ENCODE data around the gene KRT1.

Gene KRT1

GRCh38 chr12:52685406-52685890, 5.2 kb upstream of the KRT1 start:
- Histone ChIP-seq H3K4me1 (ENCODE audit: control insufficient read depth in 5 of 5, insufficient read depth in 5 of 5, low read length in 5 of 5) (peaks cover 0 to under 1% (median 0%) of the 10 kb centered on the region in 5 donors), H3K9ac (ENCODE audit: low read length in 5 of 5) (no peak overlapping the region), H3K4me3 (ENCODE audit: low read depth in 1 of 5, low read length in 5 of 5) (no peak overlapping the region), H3K27ac (ENCODE audit: low read depth, low read length) (no peak overlapping the region), H3K9me3 (ENCODE audit: control insufficient read depth in 5 of 5, low read length in 5 of 5) (no peaks in the 10 kb centered on the region), H3K27me3 (ENCODE audit: control insufficient read depth in 5 of 5, insufficient read depth in 4 of 5, low read length in 5 of 5) (peaks cover 8 to 43% (median 23%) of the 10 kb centered on the region in 5 donors), H3K36me3 (ENCODE audit: control insufficient read depth in 5 of 5, insufficient read depth in 5 of 5, low read length in 5 of 5) (no peaks in the 10 kb centered on the region)

- no peaks in the 10 kb centered on the region for H3K36me3 ChIP-seq (ENCODE audit: control insufficient read depth in 5 of 5, insufficient read depth in 5 of 5, low read length in 5 of 5)
- H3K9me3 ChIP-seq (ENCODE audit: control insufficient read depth in 5 of 5, low read length in 5 of 5), result no peaks in the 10 kb centered on the region
- H3K27ac ChIP-seq (ENCODE audit: low read depth, low read length), result no peak overlapping the region
- H3K4me3 ChIP-seq (ENCODE audit: low read depth in 1 of 5, low read length in 5 of 5), result no peak overlapping the region
- H3K27me3 ChIP-seq (ENCODE audit: control insufficient read depth in 5 of 5, insufficient read depth in 4 of 5, low read length in 5 of 5), result peaks cover 3 to 37% (median 20%) of the 10 kb centered on the region in 5 donors
- no peak overlapping the region for H3K9ac ChIP-seq (ENCODE audit: low read length in 5 of 5)
- no peaks in the 10 kb centered on the region for H3K4me1 ChIP-seq (ENCODE audit: control insufficient read depth in 5 of 5, insufficient read depth in 5 of 5, low read length in 5 of 5)
Measured at GRCh38 chr12:52684431-52684830, 4.2 kb upstream of the KRT1 start.

- H3K4me3 ChIP-seq (ENCODE audit: low read depth in 1 of 5, low read length in 5 of 5), result no peak overlapping the region
- H3K9me3 ChIP-seq (ENCODE audit: control insufficient read depth in 5 of 5, low read length in 5 of 5), result no peaks in the 10 kb centered on the region
- H3K9ac ChIP-seq (ENCODE audit: low read length in 5 of 5), result no peak overlapping the region
- peaks cover 3 to 35% (median 19%) of the 10 kb centered on the region in 5 donors for H3K27me3 ChIP-seq (ENCODE audit: control insufficient read depth in 5 of 5, insufficient read depth in 4 of 5, low read length in 5 of 5)
- no peak overlapping the region for H3K27ac ChIP-seq (ENCODE audit: low read depth, low read length)
- no peaks in the 10 kb centered on the region for H3K4me1 ChIP-seq (ENCODE audit: control insufficient read depth in 5 of 5, insufficient read depth in 5 of 5, low read length in 5 of 5)
- no peaks in the 10 kb centered on the region for H3K36me3 ChIP-seq (ENCODE audit: control insufficient read depth in 5 of 5, insufficient read depth in 5 of 5, low read length in 5 of 5)
Measured at GRCh38 chr12:52683575-52684300, 3.5 kb upstream of the KRT1 start.

DNA sequence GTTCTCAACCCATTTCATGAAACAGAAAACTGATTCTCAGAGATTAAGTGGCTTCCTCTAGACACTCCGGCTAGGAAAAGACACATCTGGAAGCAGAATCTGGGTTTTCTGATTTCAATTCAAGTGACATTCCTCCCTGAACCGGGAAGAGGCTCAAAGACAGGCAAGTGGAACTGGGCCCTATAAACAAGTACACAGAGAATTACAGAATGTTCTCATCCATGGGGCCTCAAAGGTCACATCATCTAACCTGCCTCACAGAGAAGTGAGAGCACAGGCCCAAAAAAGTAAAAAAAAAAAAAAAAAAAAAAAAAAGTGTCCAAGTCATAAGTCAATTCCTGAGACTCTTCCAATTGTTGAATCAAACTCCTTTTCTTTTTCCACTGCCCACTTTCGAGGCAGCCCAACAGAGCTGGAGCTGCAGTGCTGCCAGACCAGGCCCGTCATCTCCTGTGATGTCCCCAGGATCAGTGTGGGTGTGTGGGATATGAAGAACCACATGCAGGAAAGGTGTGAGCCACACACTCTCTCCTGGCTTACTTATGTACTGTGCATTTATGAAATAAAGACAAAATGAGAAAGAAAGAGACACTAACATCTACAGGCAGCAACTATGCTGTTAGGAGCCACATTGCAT, 2.8 kb upstream of the KRT1 start:
- Histone ChIP-seq H3K4me1 (ENCODE audit: control insufficient read depth in 5 of 5, insufficient read depth in 5 of 5, low read length in 5 of 5) (no peaks in the 10 kb centered on the region), H3K36me3 (ENCODE audit: control insufficient read depth in 5 of 5, insufficient read depth in 5 of 5, low read length in 5 of 5) (no peaks in the 10 kb centered on the region), H3K9me3 (ENCODE audit: control insufficient read depth in 5 of 5, low read length in 5 of 5) (no peaks in the 10 kb centered on the region), H3K9ac (ENCODE audit: low read length in 5 of 5) (no peak overlapping the region), H3K27ac (ENCODE audit: low read depth, low read length) (no peak overlapping the region), H3K4me3 (ENCODE audit: low read depth in 1 of 5, low read length in 5 of 5) (no peak overlapping the region), H3K27me3 (ENCODE audit: control insufficient read depth in 5 of 5, insufficient read depth in 4 of 5, low read length in 5 of 5) (peaks cover 3 to 29% (median 16%) of the 10 kb centered on the region in 5 donors)

GRCh38 chr12:52682381-52682660, 2.1 kb upstream of the KRT1 start:
- Histone ChIP-seq H3K4me3 (ENCODE audit: low read depth in 1 of 5, low read length in 5 of 5) (no peak overlapping the region), H3K27me3 (ENCODE audit: control insufficient read depth in 5 of 5, insufficient read depth in 4 of 5, low read length in 5 of 5) (peaks cover 0 to 23% (median 10%) of the 10 kb centered on the region in 5 donors), H3K36me3 (ENCODE audit: control insufficient read depth in 5 of 5, insufficient read depth in 5 of 5, low read length in 5 of 5) (no peaks in the 10 kb centered on the region), H3K4me1 (ENCODE audit: control insufficient read depth in 5 of 5, insufficient read depth in 5 of 5, low read length in 5 of 5) (no peaks in the 10 kb centered on the region), H3K9ac (ENCODE audit: low read length in 5 of 5) (no peak overlapping the region), H3K27ac (ENCODE audit: low read depth, low read length) (no peak overlapping the region), H3K9me3 (ENCODE audit: control insufficient read depth in 5 of 5, low read length in 5 of 5) (no peaks in the 10 kb centered on the region)

GRCh38 chr12:52681526-52682380, 1.5 kb upstream of the KRT1 start:
- Histone ChIP-seq H3K9me3 (ENCODE audit: control insufficient read depth in 5 of 5, low read length in 5 of 5) (no peaks in the 10 kb centered on the region), H3K36me3 (ENCODE audit: control insufficient read depth in 5 of 5, insufficient read depth in 5 of 5, low read length in 5 of 5) (no peaks in the 10 kb centered on the region), H3K9ac (ENCODE audit: low read length in 5 of 5) (no peak overlapping the region), H3K4me3 (ENCODE audit: low read depth in 1 of 5, low read length in 5 of 5) (no peak overlapping the region), H3K4me1 (ENCODE audit: control insufficient read depth in 5 of 5, insufficient read depth in 5 of 5, low read length in 5 of 5) (no peaks in the 10 kb centered on the region), H3K27ac (ENCODE audit: low read depth, low read length) (no peak overlapping the region), H3K27me3 (ENCODE audit: control insufficient read depth in 5 of 5, insufficient read depth in 4 of 5, low read length in 5 of 5) (peaks cover 0 to 21% (median 10%) of the 10 kb centered on the region in 5 donors)

DNA sequence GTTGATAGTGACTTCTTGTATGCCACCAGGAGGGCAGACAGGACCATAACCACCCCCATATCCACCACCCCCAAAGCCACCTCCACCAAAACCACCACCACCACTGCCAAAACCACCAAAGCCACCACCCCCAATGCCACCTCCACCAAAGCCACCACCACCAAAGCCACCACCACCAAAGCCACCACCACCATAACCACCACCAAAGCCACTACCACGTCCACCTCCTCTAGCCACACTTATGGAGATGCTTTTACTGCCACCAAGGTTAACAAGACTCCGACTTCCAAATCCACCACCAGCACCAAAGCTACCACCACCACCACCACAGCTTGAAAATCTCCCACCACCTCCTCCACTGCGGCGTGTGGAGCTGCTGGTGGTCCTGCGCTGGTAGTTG, 332 bp downstream of the KRT1 start:
- no peak overlapping the region for H3K4me3 ChIP-seq (ENCODE audit: low read depth in 1 of 5, low read length in 5 of 5)
- no peak overlapping the region for H3K27ac ChIP-seq (ENCODE audit: low read depth, low read length)
- no peak overlapping the region for H3K9ac ChIP-seq (ENCODE audit: low read length in 5 of 5)
- no peaks in the 10 kb centered on the region for H3K4me1 ChIP-seq (ENCODE audit: control insufficient read depth in 5 of 5, insufficient read depth in 5 of 5, low read length in 5 of 5)
- no peaks in the 10 kb centered on the region for H3K36me3 ChIP-seq (ENCODE audit: control insufficient read depth in 5 of 5, insufficient read depth in 5 of 5, low read length in 5 of 5)
- H3K9me3 ChIP-seq (ENCODE audit: control insufficient read depth in 5 of 5, low read length in 5 of 5), result no peaks in the 10 kb centered on the region
- H3K27me3 ChIP-seq (ENCODE audit: control insufficient read depth in 5 of 5, insufficient read depth in 4 of 5, low read length in 5 of 5), result peaks cover 0 to 13% (median 7%) of the 10 kb centered on the region in 5 donors

DNA sequence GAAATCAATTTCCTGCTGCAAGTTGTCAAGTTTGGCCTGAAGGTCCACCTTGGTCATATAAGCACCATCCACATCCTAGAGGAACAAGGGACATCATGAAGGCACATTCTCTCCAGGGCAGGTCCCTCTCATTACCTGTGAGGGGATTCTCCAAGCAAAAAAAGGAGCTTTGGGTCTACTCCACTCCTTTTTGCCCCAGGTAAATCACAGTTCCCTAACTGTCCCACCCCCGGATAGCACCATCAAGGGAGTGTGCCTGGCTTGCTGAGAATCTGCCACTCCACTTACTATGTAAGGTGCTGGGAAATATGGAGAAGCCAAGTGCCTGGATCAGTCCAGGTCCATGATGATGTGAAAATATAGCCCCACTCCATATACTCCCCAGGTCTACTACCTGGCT, 2.5 kb downstream of the KRT1 start:
- H3K4me1 ChIP-seq (ENCODE audit: control insufficient read depth in 5 of 5, insufficient read depth in 5 of 5, low read length in 5 of 5), result no peaks in the 10 kb centered on the region

DNA sequence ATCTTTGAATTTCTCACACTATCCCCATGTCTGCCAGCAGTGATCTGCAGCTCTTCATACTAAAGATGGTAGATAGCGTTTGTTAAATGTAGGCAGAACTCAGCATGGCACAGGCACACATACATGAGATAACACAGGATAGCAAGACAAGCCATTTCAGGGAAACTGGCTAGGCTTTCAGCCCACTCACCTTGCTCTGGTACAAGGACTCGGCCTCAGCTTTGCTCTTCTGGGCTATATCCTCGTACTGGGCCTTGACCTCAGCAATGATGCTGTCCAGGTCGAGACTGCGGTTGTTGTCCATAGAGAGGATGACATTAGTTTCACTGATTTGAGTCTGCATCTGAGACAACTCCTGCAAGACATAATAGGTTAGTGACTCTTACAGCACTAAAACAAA, 3.1 kb downstream of the KRT1 start:
- no peak overlapping the region for H3K4me3 ChIP-seq (ENCODE audit: low read depth in 1 of 5, low read length in 5 of 5)
- no peak overlapping the region for H3K9ac ChIP-seq (ENCODE audit: low read length in 5 of 5)
- H3K9me3 ChIP-seq (ENCODE audit: control insufficient read depth in 5 of 5, low read length in 5 of 5), result no peaks in the 10 kb centered on the region
- peaks cover 0 to 7% (median 3%) of the 10 kb centered on the region in 5 donors for H3K27me3 ChIP-seq (ENCODE audit: control insufficient read depth in 5 of 5, insufficient read depth in 4 of 5, low read length in 5 of 5)
- H3K36me3 ChIP-seq (ENCODE audit: control insufficient read depth in 5 of 5, insufficient read depth in 5 of 5, low read length in 5 of 5), result no peaks in the 10 kb centered on the region
- H3K27ac ChIP-seq (ENCODE audit: low read depth, low read length), result no peak overlapping the region
- no peaks in the 10 kb centered on the region for H3K4me1 ChIP-seq (ENCODE audit: control insufficient read depth in 5 of 5, insufficient read depth in 5 of 5, low read length in 5 of 5)

More for the DNA sequence above, 2.5 kb downstream of the KRT1 start:
- Histone ChIP-seq H3K4me3 (ENCODE audit: low read depth in 1 of 5, low read length in 5 of 5) (no peak overlapping the region), H3K36me3 (ENCODE audit: control insufficient read depth in 5 of 5, insufficient read depth in 5 of 5, low read length in 5 of 5) (no peaks in the 10 kb centered on the region), H3K27me3 (ENCODE audit: control insufficient read depth in 5 of 5, insufficient read depth in 4 of 5, low read length in 5 of 5) (peaks cover 0 to 7% (median 3%) of the 10 kb centered on the region in 5 donors), H3K9me3 (ENCODE audit: control insufficient read depth in 5 of 5, low read length in 5 of 5) (no peaks in the 10 kb centered on the region), H3K9ac (ENCODE audit: low read length in 5 of 5) (no peak overlapping the region), H3K27ac (ENCODE audit: low read depth, low read length) (no peak overlapping the region)

DNA sequence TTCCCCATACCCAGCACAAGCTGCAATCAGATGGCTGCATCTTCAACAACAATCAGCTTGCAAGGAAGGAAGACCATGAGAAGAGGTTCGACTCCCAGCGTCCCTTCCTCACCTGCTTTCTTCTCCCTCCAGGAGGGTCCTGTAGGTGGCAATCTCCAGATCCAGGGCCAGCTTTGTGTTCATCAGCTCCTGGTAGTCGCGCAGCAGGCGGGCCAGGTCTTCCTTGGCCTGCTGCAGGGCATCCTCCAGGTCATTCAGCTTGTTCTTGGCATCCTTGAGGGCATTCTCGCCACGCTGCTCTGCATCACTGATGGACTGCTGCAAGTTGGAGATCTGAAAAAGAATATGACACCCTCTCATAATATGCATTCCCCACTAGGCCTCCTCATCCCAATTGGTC, 4.0 kb downstream of the KRT1 start:
- Histone ChIP-seq H3K4me3 (ENCODE audit: low read depth in 1 of 5, low read length in 5 of 5) (no peak overlapping the region), H3K27me3 (ENCODE audit: control insufficient read depth in 5 of 5, insufficient read depth in 4 of 5, low read length in 5 of 5) (peaks cover 0 to 7% (median 3%) of the 10 kb centered on the region in 5 donors), H3K27ac (ENCODE audit: low read depth, low read length) (no peak overlapping the region), H3K36me3 (ENCODE audit: control insufficient read depth in 5 of 5, insufficient read depth in 5 of 5, low read length in 5 of 5) (no peaks in the 10 kb centered on the region), H3K9me3 (ENCODE audit: control insufficient read depth in 5 of 5, low read length in 5 of 5) (no peaks in the 10 kb centered on the region), H3K4me1 (ENCODE audit: control insufficient read depth in 5 of 5, insufficient read depth in 5 of 5, low read length in 5 of 5) (no peaks in the 10 kb centered on the region), H3K9ac (ENCODE audit: low read length in 5 of 5) (no peak overlapping the region)

All from subcutaneous abdominal adipose tissue (tissue), 5 donors.